ENCODE results near the gene ANO2.

Gene ANO2

GRCh38 chr12:5556946-5557673 is 387.9 kb downstream of the ANO2 start:
- TF ChIP-seq, protein P1, sequence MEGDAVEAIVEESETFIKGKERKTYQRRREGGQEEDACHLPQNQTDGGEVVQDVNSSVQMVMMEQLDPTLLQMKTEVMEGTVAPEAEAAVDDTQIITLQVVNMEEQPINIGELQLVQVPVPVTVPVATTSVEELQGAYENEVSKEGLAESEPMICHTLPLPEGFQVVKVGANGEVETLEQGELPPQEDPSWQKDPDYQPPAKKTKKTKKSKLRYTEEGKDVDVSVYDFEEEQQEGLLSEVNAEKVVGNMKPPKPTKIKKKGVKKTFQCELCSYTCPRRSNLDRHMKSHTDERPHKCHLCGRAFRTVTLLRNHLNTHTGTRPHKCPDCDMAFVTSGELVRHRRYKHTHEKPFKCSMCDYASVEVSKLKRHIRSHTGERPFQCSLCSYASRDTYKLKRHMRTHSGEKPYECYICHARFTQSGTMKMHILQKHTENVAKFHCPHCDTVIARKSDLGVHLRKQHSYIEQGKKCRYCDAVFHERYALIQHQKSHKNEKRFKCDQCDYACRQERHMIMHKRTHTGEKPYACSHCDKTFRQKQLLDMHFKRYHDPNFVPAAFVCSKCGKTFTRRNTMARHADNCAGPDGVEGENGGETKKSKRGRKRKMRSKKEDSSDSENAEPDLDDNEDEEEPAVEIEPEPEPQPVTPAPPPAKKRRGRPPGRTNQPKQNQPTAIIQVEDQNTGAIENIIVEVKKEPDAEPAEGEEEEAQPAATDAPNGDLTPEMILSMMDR (IDR thresholded peaks at IDR 0.05; ENCODE audit: low read depth, low read length, missing control alignments), result no peak
- in situ Hi-C loops (cut with HindIII; ENCODE audit: low sequenced_read_pairs), result no loop called here
- no peak for DNase-seq (ENCODE audit: low read depth)

DNA sequence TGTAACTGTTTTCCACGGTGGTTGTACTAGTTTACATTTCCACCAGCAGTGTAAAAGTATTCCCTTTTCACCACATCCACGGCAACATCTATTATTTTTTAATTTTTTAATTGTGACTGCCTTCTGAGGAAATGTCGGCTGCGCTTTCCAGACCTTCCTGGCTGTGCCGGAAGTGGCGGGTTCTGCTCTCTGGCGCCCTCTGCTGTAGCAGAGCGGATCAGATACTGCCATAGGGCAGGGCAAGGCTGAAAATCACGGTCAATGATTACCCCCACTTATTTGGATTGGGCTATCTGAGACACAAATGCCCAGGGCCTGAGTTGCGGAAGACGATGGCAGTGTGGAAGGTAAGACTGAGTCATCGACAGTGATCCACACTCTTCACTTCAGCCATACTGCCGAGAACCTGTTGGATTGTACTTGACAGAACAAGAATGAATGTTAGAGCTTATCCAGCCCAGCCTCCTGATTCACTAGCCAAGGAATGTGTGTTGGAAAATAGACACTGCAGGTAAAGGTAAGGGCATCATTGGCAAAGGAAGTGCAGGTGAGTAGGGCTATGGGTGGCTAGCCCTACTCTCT is 388.9 kb downstream of the ANO2 start:
- in situ Hi-C loops (cut with HindIII; ENCODE audit: low sequenced_read_pairs), result no loop called here
- H3K4me3 ChIP-seq (ENCODE audit: low read depth, low read length), result no peak overlapping the region
- TF ChIP-seq, protein P1 (IDR thresholded peaks at IDR 0.05; ENCODE audit: low read depth, low read length, missing control alignments), result peak; percentile 30
- no peak for DNase-seq (ENCODE audit: low read depth)

More at GRCh38 chr12:5556946-5557673, 387.9 kb downstream of the ANO2 start:
- no peak overlapping the region for H3K4me3 ChIP-seq (ENCODE audit: low read depth, low read length)

- in situ Hi-C loops (cut with HindIII; ENCODE audit: low sequenced_read_pairs), result no loop called here
- TF ChIP-seq, protein P1 (IDR thresholded peaks at IDR 0.05; ENCODE audit: low read depth, low read length, missing control alignments), result no peak
- DNase-seq (ENCODE audit: low read depth), result peak; percentile 46
- no peak overlapping the region for H3K4me3 ChIP-seq (ENCODE audit: low read depth, low read length)
Observed at GRCh38 chr12:5554711-5555110, 390.3 kb downstream of the ANO2 start.

DNA sequence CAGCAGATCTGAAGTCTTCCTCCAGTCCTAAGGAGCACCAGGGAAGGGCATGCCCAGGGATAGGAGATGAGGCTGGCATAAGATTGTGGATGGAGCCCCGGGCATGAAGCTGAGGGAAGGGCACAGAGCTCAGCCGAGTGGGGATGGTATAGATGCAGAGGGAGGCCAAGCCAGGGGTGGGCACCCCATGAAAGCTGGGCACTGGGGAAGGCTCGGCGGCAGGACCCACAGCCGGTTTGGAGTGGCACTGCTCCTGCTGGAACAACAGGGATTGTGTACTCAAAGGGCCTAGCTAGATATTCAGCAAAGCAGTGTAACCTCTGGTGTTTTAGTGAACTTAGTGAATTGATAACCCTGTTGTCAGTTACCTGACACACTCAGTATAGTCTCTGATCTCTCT is 396.0 kb downstream of the ANO2 start:
- in situ Hi-C loops (cut with HindIII; ENCODE audit: low sequenced_read_pairs), result no loop called here
- DNase-seq (ENCODE audit: low read depth), result no peak
- TF ChIP-seq, protein P1 (IDR thresholded peaks at IDR 0.05; ENCODE audit: low read depth, low read length, missing control alignments), result no peak
- H3K4me3 ChIP-seq (ENCODE audit: low read depth, low read length), result no peak overlapping the region

GRCh38 chr12:5548152-5548943 is 396.7 kb downstream of the ANO2 start:
- in situ Hi-C loops (cut with HindIII; ENCODE audit: low sequenced_read_pairs), result no loop called here
- no peak overlapping the region for H3K4me3 ChIP-seq (ENCODE audit: low read depth, low read length)
- TF ChIP-seq, protein P1 (IDR thresholded peaks at IDR 0.05; ENCODE audit: low read depth, low read length, missing control alignments), result no peak
- no peak for DNase-seq (ENCODE audit: low read depth)

DNA sequence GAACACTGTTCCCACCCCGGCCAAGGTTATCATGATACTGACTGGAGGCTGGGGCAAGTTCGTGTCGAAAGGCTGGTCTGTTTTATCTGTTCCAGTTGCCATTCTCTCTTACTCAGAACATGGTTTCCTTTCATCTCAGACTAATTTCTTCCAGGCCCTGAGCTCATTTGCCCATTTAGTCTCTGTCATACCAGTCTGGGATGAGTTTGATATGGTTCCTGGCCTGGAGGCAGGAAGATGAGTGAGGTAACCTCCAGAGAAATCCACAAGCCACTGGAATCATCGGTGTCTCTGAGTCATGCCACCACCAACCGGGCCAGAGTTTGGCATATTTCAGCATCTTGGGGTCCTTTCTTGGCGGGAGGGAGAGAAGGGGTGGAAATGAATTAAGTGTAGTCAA is 398.4 kb downstream of the ANO2 start:
- TF ChIP-seq, protein P1 (IDR thresholded peaks at IDR 0.05; ENCODE audit: low read depth, low read length, missing control alignments), result no peak
- peak; percentile 8 for DNase-seq (ENCODE audit: low read depth)

More for the DNA sequence above, 398.4 kb downstream of the ANO2 start:
- in situ Hi-C loops (cut with HindIII; ENCODE audit: low sequenced_read_pairs), result no loop called here
- H3K4me3 ChIP-seq (ENCODE audit: low read depth, low read length), result no peak overlapping the region

All from astrocyte of the cerebellum (primary cell).